ENCODE data around the gene MSX2. TPM values are rescaled to one million over a fixed set of nuclear protein-coding genes. Genes with fewer than 3 reads are reported as not detected.

The MSX2 gene
- total RNA-seq, 1 experiment from 2014 or later, result 11.3 TPM

DNA sequence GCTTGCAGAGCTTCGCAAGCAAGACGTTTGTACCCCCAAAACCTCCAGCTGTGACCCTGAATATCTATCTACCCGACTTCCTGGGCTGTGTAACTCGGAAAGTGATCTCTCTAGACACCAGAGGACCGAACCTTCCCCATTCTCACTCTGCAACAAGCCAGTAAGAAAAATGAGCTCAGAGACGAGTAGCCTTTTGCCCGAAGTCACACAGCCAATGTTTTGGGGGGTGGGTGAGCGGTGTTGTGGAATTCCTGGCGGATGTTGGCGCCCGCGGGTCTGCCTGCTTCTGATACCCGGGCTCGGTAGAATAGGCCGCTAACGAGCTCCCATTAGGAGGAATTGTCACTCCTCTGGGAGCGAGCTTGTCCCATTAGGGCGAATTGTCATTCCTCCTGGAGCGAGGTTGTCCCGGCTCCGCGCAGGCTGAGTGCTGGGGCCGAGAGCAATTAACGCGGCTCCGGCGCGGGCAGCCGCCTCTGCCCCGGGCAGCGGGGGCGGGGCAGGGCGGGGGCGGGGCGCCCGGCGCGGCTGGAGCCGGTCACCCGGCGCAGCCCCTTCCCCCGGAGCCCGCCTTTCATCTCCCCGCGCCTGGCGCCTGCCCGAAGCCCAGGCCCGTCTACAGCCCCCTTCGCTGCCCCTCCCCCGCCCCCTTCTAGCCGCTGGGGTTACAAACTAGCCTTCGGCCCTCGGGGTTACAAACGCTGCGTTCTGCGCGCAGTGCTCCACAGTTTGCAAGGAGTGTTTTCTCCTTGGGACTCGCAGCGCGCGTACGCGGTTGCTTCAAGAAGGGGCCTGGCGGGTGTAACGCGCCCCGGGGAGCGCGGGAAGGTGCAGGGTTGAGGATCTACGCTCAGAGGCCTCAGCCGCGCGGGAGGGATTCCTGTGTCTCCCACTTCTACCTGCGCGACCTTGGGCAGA lies 3.5 kb upstream of the MSX2 start:
- DNase-seq (ENCODE audit: low read depth, low spot score) (no peak), ATAC-seq (peak; percentile 39)
- ChIA-PET POLR2A (no interaction called here), RAD21 (ENCODE audit: low non-redundant PET in 1 of 2, low total read pairs in 2 of 2, uncharacterized antibody in 2 of 2, unreplicated experiment in 2 of 2) (no interaction called here), CTCF (interaction anchor here (0.8 kb wide), 1 partner anchor 15 kb away, joined by 3 read pairs; no protein-coding TSS in a partner anchor)
- 0 out of 2 replicates have a peak overlapping the region, but pooled peaks have one; percentile 11 for H3K9ac ChIP-seq (ENCODE audit: low read length)
- peaks cover 7 to 39% of the 10 kb centered on the region in 2 experiments; a peak in 3 of 4 replicates for H3K4me1 ChIP-seq (ENCODE audit: control insufficient read depth in 1 of 2, insufficient read depth in 2 of 2, low read length in 2 of 2)
- H3K79me2 ChIP-seq (ENCODE audit: insufficient read depth, low read length), result peaks cover 12% of the 10 kb centered on the region
- intact Hi-C loops (cut with micrococcal nuclease), result loop anchor here (5.0 to 10.0 kb wide), 2 partner anchors 199 to 956 kb away; no protein-coding TSS in a partner anchor
- TF ChIP-seq TCF7L2 (IDR thresholded peaks at IDR 0.05; ENCODE audit: borderline replicate concordance, extremely low read depth, insufficient read depth, insufficient read length), result peak; percentile 76
- TF ChIP-seq SRF (IDR thresholded peaks at IDR 0.05; ENCODE audit: low read depth), result no peak
- no peaks in the 10 kb centered on the region for H3K9me3 ChIP-seq (ENCODE audit: control insufficient read depth in 1 of 2, insufficient read depth in 1 of 2, low read depth in 1 of 2, low read length in 2 of 2)
- no peak overlapping the region for H3K27ac ChIP-seq (ENCODE audit: low read depth, low read length)
- H2AFZ ChIP-seq (ENCODE audit: low read depth, low read length, poor library complexity, severe bottlenecking), result peak overlapping the region; percentile 91
- H3K9me2 ChIP-seq (ENCODE audit: insufficient read depth), result no peaks in the 10 kb centered on the region
- no TSS peak for BruUV-seq (replicated peaks)
- no peaks in the 10 kb centered on the region for H3K36me3 ChIP-seq (ENCODE audit: control insufficient read depth in 1 of 2, insufficient read depth in 2 of 2, low read length in 2 of 2)
- H4K20me1 ChIP-seq (ENCODE audit: insufficient read depth), result no peaks in the 10 kb centered on the region
- H3K27me3 ChIP-seq (ENCODE audit: insufficient read depth, low read length), result peaks cover 19% of the 10 kb centered on the region; the same call in 1 of the 2 replicates
- H3K4me3 ChIP-seq (replicated peaks in 1 of 2; ENCODE audit: low read depth in 1 of 2, low read length in 2 of 2), result peak overlapping the region; percentile 38 to 55
- peak overlapping the region; percentile 91 for H3K4me2 ChIP-seq (ENCODE audit: low read length)

DNA sequence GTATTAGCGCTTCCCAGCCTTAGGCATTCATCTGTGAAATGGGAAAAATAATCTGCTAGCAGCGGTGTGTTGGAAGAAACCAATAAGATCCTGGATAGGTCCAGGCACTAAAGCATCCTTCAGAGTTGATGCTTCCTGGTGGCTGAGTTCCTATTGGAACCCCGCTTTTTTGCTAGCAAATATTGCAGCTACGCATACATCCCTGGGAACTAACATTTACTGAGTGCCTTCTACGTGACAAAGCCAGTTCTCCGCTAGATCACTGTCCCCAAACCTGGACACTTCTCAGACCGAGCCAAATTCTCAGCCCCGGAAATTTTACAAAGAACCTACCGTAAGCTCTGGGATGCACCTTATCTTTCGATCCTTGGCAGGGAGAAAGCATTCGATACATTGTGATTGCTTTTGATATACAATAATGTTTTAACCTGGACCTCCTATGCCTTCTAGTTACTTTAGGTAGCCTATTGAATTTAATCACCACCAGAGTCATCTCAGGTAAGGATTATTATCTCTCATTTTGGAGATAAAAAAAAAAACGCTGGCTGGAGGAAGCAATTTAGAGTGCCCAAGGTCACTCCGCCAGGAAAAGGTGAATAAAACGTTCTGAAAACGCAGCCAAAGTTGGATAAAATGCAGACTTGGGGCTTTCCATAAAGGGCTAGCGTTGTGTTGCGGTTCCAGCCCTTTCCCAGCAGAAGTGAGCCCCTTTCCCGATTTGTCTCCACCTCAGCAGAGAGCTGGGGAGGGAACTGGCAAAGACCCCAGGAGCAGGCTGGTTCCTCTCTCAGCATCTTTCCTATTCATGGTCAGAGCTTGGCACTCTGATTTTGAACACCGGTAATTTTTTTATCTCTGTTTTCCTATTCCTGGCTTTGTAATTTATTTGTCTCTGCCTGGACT lies 2.6 kb upstream of the MSX2 start:
- Histone ChIP-seq H3K4me3 (replicated peaks in 1 of 2; ENCODE audit: low read depth in 1 of 2, low read length in 2 of 2) (peak overlapping the region; percentile 38 to 55), H3K27me3 (ENCODE audit: insufficient read depth, low read length) (peaks cover 19% of the 10 kb centered on the region; the same call in 1 of the 2 replicates), H3K79me2 (ENCODE audit: insufficient read depth, low read length) (peaks cover 20% of the 10 kb centered on the region), H3K9me3 (ENCODE audit: control insufficient read depth in 1 of 2, insufficient read depth in 1 of 2, low read depth in 1 of 2, low read length in 2 of 2) (no peaks in the 10 kb centered on the region), H3K27ac (ENCODE audit: low read depth, low read length) (no peak overlapping the region), H3K9ac (ENCODE audit: low read length) (0 out of 2 replicates have a peak overlapping the region, but pooled peaks have one; percentile 11), H3K36me3 (ENCODE audit: control insufficient read depth in 1 of 2, insufficient read depth in 2 of 2, low read length in 2 of 2) (no peaks in the 10 kb centered on the region), H3K4me1 (ENCODE audit: control insufficient read depth in 1 of 2, insufficient read depth in 2 of 2, low read length in 2 of 2) (peaks cover 7 to 44% of the 10 kb centered on the region in 2 experiments; a peak in 3 of 4 replicates), H2AFZ (ENCODE audit: low read depth, low read length, poor library complexity, severe bottlenecking) (peak overlapping the region; percentile 61), H3K9me2 (ENCODE audit: insufficient read depth) (no peaks in the 10 kb centered on the region), H4K20me1 (ENCODE audit: insufficient read depth) (no peaks in the 10 kb centered on the region), H3K4me2 (ENCODE audit: low read length) (peak overlapping the region; percentile 91)
- intact Hi-C loops (cut with micrococcal nuclease), result loop anchor here (5.0 to 10.0 kb wide), 2 partner anchors 199 to 957 kb away; no protein-coding TSS in a partner anchor
- ChIA-PET POLR2A (no interaction called here), CTCF (no interaction called here), RAD21 (ENCODE audit: low non-redundant PET in 1 of 2, low total read pairs in 2 of 2, uncharacterized antibody in 2 of 2, unreplicated experiment in 2 of 2) (no interaction called here)
- no TSS peak for BruUV-seq (replicated peaks)
- no peak for DNase-seq (ENCODE audit: low read depth, low spot score)
- no peak for ATAC-seq
- no peak for TF ChIP-seq ZFX (IDR thresholded peaks at IDR 0.05)
- no peak for TF ChIP-seq EZH2phosphoT487 (IDR thresholded peaks at IDR 0.05; ENCODE audit: borderline replicate concordance)
- TF ChIP-seq, protein P1, sequence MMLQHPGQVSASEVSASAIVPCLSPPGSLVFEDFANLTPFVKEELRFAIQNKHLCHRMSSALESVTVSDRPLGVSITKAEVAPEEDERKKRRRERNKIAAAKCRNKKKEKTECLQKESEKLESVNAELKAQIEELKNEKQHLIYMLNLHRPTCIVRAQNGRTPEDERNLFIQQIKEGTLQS (IDR thresholded peaks at IDR 0.05), result no peak
- TF ChIP-seq JUND (IDR thresholded peaks at IDR 0.05), result no peak
- TF ChIP-seq, protein P2, sequence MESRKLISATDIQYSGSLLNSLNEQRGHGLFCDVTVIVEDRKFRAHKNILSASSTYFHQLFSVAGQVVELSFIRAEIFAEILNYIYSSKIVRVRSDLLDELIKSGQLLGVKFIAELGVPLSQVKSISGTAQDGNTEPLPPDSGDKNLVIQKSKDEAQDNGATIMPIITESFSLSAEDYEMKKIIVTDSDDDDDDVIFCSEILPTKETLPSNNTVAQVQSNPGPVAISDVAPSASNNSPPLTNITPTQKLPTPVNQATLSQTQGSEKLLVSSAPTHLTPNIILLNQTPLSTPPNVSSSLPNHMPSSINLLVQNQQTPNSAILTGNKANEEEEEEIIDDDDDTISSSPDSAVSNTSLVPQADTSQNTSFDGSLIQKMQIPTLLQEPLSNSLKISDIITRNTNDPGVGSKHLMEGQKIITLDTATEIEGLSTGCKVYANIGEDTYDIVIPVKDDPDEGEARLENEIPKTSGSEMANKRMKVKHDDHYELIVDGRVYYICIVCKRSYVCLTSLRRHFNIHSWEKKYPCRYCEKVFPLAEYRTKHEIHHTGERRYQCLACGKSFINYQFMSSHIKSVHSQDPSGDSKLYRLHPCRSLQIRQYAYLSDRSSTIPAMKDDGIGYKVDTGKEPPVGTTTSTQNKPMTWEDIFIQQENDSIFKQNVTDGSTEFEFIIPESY (IDR thresholded peaks at IDR 0.05; ENCODE audit: extremely low read depth, insufficient replicate concordance, low read length), result no peak
- TF ChIP-seq ZNF274 (IDR thresholded peaks at IDR 0.05; ENCODE audit: low read depth, low read length), result no peak
- TF ChIP-seq, protein P3, sequence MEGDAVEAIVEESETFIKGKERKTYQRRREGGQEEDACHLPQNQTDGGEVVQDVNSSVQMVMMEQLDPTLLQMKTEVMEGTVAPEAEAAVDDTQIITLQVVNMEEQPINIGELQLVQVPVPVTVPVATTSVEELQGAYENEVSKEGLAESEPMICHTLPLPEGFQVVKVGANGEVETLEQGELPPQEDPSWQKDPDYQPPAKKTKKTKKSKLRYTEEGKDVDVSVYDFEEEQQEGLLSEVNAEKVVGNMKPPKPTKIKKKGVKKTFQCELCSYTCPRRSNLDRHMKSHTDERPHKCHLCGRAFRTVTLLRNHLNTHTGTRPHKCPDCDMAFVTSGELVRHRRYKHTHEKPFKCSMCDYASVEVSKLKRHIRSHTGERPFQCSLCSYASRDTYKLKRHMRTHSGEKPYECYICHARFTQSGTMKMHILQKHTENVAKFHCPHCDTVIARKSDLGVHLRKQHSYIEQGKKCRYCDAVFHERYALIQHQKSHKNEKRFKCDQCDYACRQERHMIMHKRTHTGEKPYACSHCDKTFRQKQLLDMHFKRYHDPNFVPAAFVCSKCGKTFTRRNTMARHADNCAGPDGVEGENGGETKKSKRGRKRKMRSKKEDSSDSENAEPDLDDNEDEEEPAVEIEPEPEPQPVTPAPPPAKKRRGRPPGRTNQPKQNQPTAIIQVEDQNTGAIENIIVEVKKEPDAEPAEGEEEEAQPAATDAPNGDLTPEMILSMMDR (IDR thresholded peaks at IDR 0.05 in 2 of 3, conservative IDR thresholded peaks at IDR 0.05 in 1 of 3; ENCODE audit: borderline replicate concordance in 1 of 3, insufficient read depth in 1 of 3, low read depth in 2 of 3, low read length in 2 of 3), result no peak
- no peak for TF ChIP-seq CBX3 (IDR thresholded peaks at IDR 0.05; ENCODE audit: low read depth)
- no peak for TF ChIP-seq SIN3A (IDR thresholded peaks at IDR 0.05; ENCODE audit: low read depth)
